Transverse colon (tissue), 3 donors: ENCODE measurements around the gene GABARAPL2.

Experiments
- EP300 ChIP-seq: sonication (generic); formaldehyde crosslinking; IDR thresholded peaks from one replicate; pipeline ENCODE4 v1.6.1; 2017; ENCODE audit warnings: antibody characterized with exemption, low read depth
- POLR2A ChIP-seq: fragments of 450-650 bp; IDR thresholded peaks from one replicate; pipeline ENCODE4 v1.6.1; 2016; ENCODE audit warnings: antibody characterized with exemption, mild to moderate bottlenecking, moderate library complexity
- POLR2AphosphoS5 ChIP-seq, 3 donors: sonication (generic); formaldehyde crosslinking; IDR thresholded peaks; one replicate each; pipeline ENCODE4 v1.6.1; 2016; ENCODE audit warnings: antibody characterized with exemption in 3 of 3

DNA sequence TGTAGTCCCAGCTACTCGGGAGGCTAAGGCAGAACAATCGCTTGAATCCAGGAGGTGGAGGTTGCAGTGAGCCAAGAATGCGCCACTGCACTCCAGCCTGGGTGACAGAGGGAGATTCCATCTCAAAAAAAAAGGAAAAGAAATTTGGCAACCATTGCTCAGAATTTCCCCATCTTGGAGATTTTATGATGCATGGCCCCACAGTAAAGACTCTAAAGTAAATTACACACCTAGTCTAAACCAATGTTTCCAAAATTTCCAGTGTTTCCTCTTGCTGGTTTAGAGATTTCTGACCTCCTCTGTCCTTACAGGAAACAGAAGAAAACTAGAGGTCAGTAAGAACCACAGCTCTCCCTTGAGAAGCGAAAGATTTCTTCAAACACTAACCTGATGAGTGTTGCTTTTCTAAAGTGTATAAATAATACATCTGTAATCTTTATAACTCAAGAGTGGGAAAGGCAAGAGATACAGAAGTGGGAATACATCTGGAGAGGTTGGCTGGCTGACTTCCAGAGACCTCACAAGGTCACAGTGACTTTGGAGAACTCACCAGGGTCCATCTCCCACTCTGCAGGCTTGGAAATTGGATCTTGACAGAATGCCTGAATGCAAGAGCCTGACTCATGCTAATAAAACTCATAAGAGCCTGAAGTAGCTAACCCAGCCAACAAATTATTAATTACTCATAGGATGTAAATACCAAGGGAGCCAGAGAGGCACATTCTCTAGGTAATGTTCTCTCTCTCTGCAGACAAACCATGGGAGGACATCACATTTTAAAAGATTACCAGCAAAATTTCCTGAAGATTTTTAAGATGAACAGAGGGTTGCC is 48.1 kb downstream of the GABARAPL2 start:
- TF ChIP-seq POLR2A, result no peak
- no peak for TF ChIP-seq EP300
- no peak for TF ChIP-seq POLR2AphosphoS5 (IDR thresholded peaks at IDR 0.05)
